GM12875 (cell line): ENCODE measurements around the gene TENT4A.

ENCODE experiments used
- H3K4me3 ChIP-seq: one replicate; pipeline ENCODE4 v1.5.1; 2011; ENCODE audit warnings: low read depth, low read length, control low read depth
- TF ChIP-seq, protein P1 (sequence below): IDR thresholded peaks from 2 replicates; pipeline ENCODE4 v1.5.1; 2011; ENCODE audit warnings: low read depth, mild to moderate bottlenecking, control low read depth, inconsistent platforms, low read length, moderate library complexity, borderline replicate concordance; ENCODE audit not compliant: insufficient read depth

TENT4A gene

DNA sequence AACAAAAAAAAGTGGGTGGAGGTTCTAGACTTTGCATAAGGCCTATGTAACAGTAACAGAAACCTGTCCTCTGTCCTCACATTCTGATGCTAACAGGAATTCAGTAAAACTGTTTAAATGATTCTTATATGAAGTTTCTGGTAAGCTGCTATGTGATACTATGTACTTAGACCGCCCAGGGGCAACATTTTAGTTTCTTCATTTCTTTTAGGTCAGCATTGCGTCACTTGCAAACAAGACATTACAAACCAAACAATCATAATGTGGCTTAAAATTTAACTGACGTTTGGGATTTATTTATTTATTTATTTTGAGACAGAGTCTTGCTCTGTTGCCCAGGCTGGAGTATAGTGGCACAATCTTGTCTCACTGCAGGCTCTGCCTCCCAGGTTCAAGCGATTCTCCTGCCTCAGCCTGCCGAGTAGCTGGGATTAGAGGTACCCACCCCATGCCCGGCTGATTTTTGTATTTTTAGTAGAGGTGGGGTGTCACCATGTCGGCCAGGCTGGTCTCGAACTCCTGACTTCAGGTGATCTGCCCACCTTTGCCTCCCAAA, 44.3 kb downstream of the TENT4A start:
- no peak overlapping the region for H3K4me3 ChIP-seq
- TF ChIP-seq, protein P1, sequence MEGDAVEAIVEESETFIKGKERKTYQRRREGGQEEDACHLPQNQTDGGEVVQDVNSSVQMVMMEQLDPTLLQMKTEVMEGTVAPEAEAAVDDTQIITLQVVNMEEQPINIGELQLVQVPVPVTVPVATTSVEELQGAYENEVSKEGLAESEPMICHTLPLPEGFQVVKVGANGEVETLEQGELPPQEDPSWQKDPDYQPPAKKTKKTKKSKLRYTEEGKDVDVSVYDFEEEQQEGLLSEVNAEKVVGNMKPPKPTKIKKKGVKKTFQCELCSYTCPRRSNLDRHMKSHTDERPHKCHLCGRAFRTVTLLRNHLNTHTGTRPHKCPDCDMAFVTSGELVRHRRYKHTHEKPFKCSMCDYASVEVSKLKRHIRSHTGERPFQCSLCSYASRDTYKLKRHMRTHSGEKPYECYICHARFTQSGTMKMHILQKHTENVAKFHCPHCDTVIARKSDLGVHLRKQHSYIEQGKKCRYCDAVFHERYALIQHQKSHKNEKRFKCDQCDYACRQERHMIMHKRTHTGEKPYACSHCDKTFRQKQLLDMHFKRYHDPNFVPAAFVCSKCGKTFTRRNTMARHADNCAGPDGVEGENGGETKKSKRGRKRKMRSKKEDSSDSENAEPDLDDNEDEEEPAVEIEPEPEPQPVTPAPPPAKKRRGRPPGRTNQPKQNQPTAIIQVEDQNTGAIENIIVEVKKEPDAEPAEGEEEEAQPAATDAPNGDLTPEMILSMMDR = no peak

DNA sequence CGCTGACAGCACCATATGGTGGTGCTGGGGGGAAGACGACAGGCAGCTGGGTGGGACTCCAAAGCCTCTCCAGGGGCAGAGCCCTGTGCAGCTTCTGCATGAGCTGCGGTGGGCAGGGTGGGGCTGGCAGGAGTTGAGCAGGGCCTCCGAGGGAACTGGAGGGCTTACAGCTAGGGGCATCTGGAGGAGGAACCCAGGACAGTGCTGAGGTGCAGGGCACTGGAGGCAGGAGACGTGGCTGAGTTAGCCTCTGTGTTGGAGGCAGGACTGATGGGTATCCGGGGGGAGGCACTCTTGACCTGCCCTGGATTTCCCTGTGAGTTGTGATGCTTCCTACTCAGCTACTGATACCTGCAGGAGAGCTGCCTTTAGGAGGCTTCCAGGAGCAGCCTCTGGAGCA, 45.0 kb downstream of the TENT4A start:
- TF ChIP-seq, protein P1 = no peak
- no peak overlapping the region for H3K4me3 ChIP-seq

DNA sequence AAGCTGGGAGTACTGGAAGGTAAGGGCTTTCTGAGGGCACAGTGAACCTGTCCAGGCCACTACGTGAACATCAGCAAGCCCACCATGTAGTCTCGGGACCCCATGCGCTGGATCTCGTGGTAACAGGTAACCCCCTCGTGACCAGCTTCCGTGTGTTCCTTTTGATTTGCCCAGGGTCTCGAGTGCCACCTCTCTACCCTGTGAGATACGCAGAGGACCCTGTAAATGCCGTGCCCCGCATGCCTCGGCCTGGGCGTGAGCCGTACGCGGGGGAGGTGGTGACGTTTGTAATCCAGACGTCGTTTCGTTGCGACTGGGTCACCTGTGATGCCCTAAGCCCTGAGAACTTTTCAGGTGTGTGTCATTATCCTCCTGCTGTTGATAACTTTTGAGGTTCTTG, 45.5 kb downstream of the TENT4A start:
- TF ChIP-seq, protein P1 = no peak
- H3K4me3 ChIP-seq = no peak overlapping the region

DNA sequence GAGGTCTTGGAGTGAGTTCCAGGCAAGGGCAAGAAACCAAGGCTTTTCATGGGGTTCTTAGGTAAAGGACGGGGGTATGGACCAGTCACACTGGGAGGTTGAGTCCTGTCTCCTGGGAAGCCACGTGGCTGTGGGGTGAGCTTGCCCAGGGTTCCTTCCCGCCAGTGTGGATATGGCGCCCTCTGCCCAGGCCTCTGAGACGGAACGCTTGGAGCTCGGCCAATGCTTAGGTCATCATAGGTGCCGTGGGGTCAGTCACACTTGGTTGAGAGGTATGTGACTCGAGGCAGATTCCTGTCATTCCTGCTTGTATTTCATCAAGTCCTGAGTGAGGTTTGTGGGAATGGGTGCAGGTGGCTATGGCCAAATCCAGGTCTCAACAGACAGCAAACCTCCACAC, 46.2 kb downstream of the TENT4A start:
- TF ChIP-seq, protein P1 = no peak
- no peak overlapping the region for H3K4me3 ChIP-seq

DNA sequence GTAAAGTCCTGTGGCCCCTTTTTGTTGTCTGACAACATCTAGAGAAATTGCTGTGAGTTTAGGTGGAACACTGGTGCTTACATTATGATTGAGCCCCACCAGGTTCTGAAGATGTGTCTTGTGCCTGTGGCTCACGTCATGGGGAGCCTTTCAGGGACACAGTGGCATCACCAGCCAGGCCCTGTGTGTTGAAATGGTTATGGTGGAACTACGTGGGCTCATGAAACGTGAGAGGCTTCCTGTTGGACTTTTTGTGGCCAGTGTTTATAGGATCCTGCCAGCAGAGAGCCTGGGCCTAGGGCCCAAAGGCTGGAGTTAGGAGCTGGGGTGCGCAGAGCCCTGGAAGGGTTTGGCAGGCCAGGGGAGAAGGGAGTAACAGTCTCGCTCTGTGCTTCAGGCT, 46.8 kb downstream of the TENT4A start:
- H3K4me3 ChIP-seq = no peak overlapping the region
- TF ChIP-seq, protein P1 = no peak

DNA sequence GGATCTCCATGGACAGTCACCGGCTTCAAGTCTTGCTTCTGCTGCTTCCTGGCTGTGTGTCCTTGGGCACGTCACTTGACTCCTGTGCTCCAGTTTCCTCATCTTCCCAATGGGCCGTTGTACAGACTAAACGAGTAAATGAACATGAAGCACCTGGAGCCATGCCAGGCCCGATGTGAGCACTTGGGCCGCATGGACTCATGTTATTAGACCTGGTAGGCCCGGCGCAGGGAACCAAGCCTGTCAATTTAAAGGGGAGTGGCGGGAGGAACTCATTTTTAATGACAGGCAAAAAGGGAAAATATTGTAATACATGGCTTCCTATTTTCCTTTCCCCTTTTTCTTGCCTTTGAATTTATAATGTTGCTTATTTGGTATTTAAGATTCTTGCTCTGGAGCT, 47.5 kb downstream of the TENT4A start:
- H3K4me3 ChIP-seq = no peak overlapping the region
- TF ChIP-seq, protein P1 = no peak

DNA sequence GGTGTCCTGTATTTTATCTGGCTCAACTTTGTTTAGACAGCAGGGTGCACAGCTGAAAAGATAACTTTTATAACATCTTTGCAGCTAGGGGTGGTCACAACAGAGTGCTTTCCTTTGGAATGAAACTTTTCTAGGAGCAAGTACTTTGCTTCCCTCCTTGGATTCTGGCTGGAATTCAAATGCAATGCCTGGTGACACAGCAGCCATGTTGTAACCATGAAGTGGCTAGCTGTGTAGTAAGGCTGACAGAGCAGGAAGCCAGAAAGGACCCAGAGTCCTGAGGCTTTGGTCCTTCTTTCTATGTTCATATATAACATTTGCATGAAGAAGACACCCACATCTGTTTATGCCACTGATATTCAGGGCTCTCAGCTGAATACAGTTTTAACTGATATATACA, 48.1 kb downstream of the TENT4A start:
- TF ChIP-seq, protein P1 = no peak
- no peak overlapping the region for H3K4me3 ChIP-seq
